HL-60/S4 treated with phorbol 12-myristate 13-acetate at 8.2 ng/mL for 4 days and 3 days (cell line): ENCODE measurements around the gene AVL9.

ENCODE experiments used
- in situ Hi-C: fragments of 300-500 bp; cut with MboI; formaldehyde crosslinking; loops from 2 replicates; pipeline ENCODE4 v1.15.0; 2022; ENCODE audit warnings: low sequenced_read_pairs

Gene AVL9

GRCh38 chr7:32533276-32534029 is 38.2 kb downstream of the AVL9 start:
- in situ Hi-C loops: no loop called here

- in situ Hi-C loops: no loop called here
Measured at GRCh38 chr7:32535162-32535702, 39.9 kb downstream of the AVL9 start.

GRCh38 chr7:32536016-32536415 is 40.7 kb downstream of the AVL9 start:
- in situ Hi-C loops: no loop called here

- in situ Hi-C loops: no loop called here
Measured at GRCh38 chr7:32536585-32536984, 41.3 kb downstream of the AVL9 start.

- in situ Hi-C loops: no loop called here
Measured at GRCh38 chr7:32537760-32538159, 42.5 kb downstream of the AVL9 start.

- in situ Hi-C loops: no loop called here
Measured at GRCh38 chr7:32539366-32539765, 44.1 kb downstream of the AVL9 start.

GRCh38 chr7:32539919-32540531 is 44.7 kb downstream of the AVL9 start:
- in situ Hi-C loops: no loop called here

- in situ Hi-C loops: no loop called here
Measured at GRCh38 chr7:32542595-32542994, 47.3 kb downstream of the AVL9 start.

GRCh38 chr7:32559480-32559879 is 64.2 kb downstream of the AVL9 start:
- in situ Hi-C loops: no loop called here

- in situ Hi-C loops: no loop called here
Measured at GRCh38 chr7:32560075-32560474, 64.8 kb downstream of the AVL9 start.

- in situ Hi-C loops: no loop called here
Measured at GRCh38 chr7:32561613-32562012, 66.3 kb downstream of the AVL9 start.

- in situ Hi-C loops: no loop called here
Measured at GRCh38 chr7:32564542-32564941, 69.3 kb downstream of the AVL9 start.

- in situ Hi-C loops: no loop called here
Measured at GRCh38 chr7:32569388-32570289, 74.3 kb downstream of the AVL9 start.

GRCh38 chr7:32573110-32573687 is 77.9 kb downstream of the AVL9 start:
- in situ Hi-C loops: no loop called here

- in situ Hi-C loops: no loop called here
Measured at GRCh38 chr7:32574626-32575025, 79.3 kb downstream of the AVL9 start.

- in situ Hi-C loops: no loop called here
Measured at GRCh38 chr7:32577421-32577820, 82.1 kb downstream of the AVL9 start.

- in situ Hi-C loops: no loop called here
Measured at GRCh38 chr7:32579776-32580175, 84.5 kb downstream of the AVL9 start.

- in situ Hi-C loops: no loop called here
Measured at GRCh38 chr7:32580646-32581045, 85.4 kb downstream of the AVL9 start.

GRCh38 chr7:32582036-32582435 is 86.7 kb downstream of the AVL9 start:
- in situ Hi-C loops: no loop called here

- in situ Hi-C loops: no loop called here
Measured at GRCh38 chr7:32583791-32584190, 88.5 kb downstream of the AVL9 start.
